ENCODE data around the gene MYBPH. TPM values are rescaled to one million over a fixed set of nuclear protein-coding genes. Genes with fewer than 3 reads are reported as not detected.

MYBPH gene
- total RNA-seq, 2 donors from 2014 or later: not detected

- intact Hi-C loops (cut with DNase I): loop anchor here in 1 of 2 donors (2.0 kb wide), 1 partner anchor 27 kb away; no protein-coding TSS in a partner anchor
- peak; percentile 25 for DNase-seq (ENCODE audit: low spot score)
Measured at GRCh38 chr1:203183828-203184227, 8.2 kb upstream of the MYBPH start.

- intact Hi-C loops (cut with DNase I): no loop called here
- DNase-seq (ENCODE audit: low spot score): peak; percentile 40
Measured at GRCh38 chr1:203182387-203182953, 6.8 kb upstream of the MYBPH start.

GRCh38 chr1:203181586-203182386, 6.2 kb upstream of the MYBPH start:
- DNase-seq (ENCODE audit: low spot score): peak; percentile 32
- intact Hi-C loops (cut with DNase I): no loop called here

- intact Hi-C loops (cut with DNase I): no loop called here
- DNase-seq (ENCODE audit: low spot score): peak; percentile 44
Measured at GRCh38 chr1:203180611-203181330, 5.1 kb upstream of the MYBPH start.

GRCh38 chr1:203179667-203180005, 4.0 kb upstream of the MYBPH start:
- intact Hi-C loops (cut with DNase I): no loop called here
- peak; percentile 30 for DNase-seq (ENCODE audit: low spot score)

- DNase-seq (ENCODE audit: low spot score): peak; percentile 56
- intact Hi-C loops (cut with DNase I): no loop called here
Measured at GRCh38 chr1:203178821-203179666, 3.4 kb upstream of the MYBPH start.

DNA sequence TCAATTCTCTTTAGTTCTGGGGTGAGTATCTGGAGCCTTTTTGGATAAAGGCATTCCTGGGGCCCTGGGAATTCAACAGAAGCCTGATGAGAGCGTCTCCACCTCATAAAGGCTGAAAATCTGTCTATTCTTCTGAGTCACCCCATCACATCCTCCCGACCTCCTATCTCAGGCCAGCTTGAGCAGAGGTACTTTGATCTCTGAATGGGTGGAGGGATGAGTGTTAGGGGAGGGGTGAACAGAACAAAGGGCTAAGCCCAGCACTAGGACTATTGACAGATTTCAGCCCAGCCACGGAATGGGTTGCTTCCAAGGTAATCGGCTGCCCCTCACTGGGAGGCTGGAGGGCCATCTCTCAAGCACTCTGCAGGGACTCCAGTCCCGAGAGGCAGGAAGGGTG, 2.5 kb upstream of the MYBPH start:
- DNase-seq (ENCODE audit: low spot score): peak; percentile 54
- intact Hi-C loops (cut with DNase I): no loop called here

- peak; percentile 69 for DNase-seq (ENCODE audit: low spot score)
- intact Hi-C loops (cut with DNase I): no loop called here
Measured at GRCh38 chr1:203177470-203178039, 1.9 kb upstream of the MYBPH start.

DNA sequence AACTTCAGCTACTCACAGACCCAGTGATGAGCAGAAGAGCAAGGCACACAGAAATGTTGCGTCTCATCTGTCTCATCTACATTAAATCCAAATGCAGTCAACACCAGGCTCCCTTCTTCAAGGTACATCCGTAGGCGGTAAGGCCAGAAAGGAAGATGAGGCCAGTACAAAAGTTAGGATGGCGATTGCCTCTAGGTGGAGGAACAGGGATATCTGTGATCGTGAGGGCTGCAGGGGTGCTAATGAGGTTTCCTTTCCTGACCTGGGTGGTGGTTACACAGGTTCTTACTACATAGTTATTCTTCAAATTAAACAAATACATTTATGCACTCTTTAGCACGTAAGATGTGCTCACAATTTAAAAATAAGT, 1.4 kb upstream of the MYBPH start:
- intact Hi-C loops (cut with DNase I): no loop called here
- DNase-seq (ENCODE audit: low spot score): no peak

GRCh38 chr1:203176273-203177035, 828 bp upstream of the MYBPH start:
- intact Hi-C loops (cut with DNase I): no loop called here
- peak; percentile 22 for DNase-seq (ENCODE audit: low spot score)

DNA sequence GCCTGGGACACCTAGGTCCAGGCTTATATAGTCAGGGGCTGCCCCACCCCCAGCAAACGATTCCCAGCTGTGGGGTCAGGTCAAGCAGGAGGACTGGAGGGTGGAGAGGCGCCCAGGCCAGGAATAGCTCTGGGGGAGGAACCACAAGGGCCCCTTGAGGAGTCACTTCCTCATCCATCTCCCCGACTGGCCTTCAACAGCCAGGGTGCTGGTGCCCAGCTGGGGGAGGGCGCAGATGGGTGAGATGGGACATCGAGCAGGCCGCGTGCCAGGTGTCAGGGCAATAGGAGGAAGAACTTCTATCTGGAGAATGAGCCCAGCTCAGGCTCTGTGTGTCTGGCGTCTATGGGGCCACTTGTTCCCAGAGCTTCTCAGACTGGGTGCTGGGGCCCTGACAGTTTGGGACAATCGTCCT, 208 bp upstream of the MYBPH start:
- intact Hi-C loops (cut with DNase I): no loop called here
- peak; percentile 75 for DNase-seq (ENCODE audit: low spot score)

DNA sequence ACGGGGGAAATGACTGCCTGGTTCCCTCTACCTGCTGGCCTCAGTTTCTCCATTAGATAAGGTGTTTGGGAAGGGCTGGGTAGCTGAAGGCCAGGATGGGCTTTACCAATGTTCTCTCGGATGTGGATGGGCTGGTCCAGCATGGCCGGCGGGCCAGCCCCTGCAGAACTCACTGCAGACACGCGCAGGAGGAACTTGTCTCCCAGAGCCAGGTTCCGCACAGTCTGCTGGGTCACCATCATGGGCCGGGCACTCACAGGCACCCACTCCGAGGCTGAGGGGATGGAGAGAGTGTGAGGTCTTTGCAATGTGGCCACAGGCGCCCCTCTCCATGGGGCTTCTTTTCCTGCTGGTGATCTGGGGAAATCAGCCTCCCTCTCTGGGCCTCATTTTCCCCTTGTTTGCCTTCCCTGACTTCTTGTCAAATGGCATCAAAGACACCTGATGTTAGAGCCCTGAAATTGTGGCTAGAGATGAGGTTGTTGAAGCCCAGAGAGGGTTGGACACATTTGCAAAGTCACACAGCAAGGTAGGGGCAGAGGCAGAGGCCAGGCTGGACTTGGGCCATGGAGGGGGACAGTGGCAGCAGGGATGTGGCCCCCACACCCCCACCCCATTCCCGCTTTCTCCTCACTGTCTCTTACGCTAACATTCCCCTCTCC, 1.2 kb downstream of the MYBPH start:
- intact Hi-C loops (cut with DNase I): no loop called here

DNA sequence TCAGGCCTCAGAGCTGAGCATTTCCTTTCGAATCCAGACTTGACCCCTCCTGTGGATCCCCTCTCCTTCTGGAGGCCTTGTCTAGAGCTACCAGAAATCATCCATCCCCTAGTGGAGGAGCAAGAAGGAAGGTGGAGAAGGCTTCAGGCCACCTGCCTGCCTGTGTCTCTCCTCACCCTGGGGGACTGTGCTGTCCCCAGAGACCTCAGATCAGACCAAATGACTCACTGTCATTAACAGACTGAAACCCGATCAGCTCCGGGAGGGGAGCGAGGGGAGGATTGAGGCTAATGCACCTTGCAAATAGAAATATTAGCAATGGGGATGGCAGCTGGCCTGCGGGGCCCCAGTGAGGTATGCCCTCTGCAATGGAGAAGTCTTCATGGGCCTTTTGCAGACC, 2.1 kb downstream of the MYBPH start:
- intact Hi-C loops (cut with DNase I): no loop called here

More for the DNA sequence above, 1.2 kb downstream of the MYBPH start:
- DNase-seq (ENCODE audit: low spot score): peak; percentile 52

GRCh38 chr1:203173011-203173555, 2.5 kb downstream of the MYBPH start:
- intact Hi-C loops (cut with DNase I): no loop called here
- peak; percentile 51 for DNase-seq (ENCODE audit: low spot score)

More for the DNA sequence above, 2.1 kb downstream of the MYBPH start:
- DNase-seq (ENCODE audit: low spot score): peak; percentile 35

DNA sequence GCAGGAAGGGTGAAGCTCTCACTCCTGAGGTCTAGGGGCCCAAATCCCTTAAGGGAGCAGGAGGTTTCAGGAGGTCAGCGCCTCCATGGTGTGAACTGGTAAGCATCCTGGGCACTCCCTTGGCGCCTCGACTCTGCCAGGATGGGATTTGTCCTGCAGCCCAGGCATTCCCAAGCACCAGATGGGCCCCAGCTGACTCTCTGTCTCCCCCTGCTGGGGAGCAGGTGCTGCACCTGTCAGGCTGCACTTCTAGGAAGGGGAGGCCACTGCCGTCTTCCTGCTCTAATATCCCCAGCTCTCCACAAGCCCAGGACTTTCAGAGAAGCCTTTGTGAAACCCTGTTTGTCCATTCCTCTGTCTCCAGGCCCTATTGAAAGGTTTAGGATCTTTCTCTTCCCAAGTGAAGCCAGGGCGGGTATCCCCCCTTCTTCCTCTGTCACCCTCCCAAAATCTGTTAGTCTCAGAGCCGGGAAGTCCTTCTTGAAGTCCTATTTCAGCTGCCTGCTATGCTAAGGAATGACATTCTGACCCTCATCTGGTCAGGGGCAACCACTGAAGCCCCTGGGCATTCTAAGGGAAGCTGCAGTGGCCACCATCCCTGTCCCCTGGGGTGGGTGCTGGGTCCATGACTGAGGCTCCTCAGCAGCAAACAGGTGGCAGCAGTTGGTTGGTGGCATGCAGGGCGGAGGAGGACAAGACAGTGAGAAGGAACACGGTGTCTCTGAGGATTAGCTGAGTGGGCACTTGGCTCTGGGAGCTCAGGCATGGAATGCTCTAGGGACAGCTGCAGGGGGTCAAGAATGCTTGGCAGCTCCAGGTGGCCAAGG, 3.2 kb downstream of the MYBPH start:
- intact Hi-C loops (cut with DNase I): no loop called here
- peak; percentile 79 for DNase-seq (ENCODE audit: low spot score)

DNA sequence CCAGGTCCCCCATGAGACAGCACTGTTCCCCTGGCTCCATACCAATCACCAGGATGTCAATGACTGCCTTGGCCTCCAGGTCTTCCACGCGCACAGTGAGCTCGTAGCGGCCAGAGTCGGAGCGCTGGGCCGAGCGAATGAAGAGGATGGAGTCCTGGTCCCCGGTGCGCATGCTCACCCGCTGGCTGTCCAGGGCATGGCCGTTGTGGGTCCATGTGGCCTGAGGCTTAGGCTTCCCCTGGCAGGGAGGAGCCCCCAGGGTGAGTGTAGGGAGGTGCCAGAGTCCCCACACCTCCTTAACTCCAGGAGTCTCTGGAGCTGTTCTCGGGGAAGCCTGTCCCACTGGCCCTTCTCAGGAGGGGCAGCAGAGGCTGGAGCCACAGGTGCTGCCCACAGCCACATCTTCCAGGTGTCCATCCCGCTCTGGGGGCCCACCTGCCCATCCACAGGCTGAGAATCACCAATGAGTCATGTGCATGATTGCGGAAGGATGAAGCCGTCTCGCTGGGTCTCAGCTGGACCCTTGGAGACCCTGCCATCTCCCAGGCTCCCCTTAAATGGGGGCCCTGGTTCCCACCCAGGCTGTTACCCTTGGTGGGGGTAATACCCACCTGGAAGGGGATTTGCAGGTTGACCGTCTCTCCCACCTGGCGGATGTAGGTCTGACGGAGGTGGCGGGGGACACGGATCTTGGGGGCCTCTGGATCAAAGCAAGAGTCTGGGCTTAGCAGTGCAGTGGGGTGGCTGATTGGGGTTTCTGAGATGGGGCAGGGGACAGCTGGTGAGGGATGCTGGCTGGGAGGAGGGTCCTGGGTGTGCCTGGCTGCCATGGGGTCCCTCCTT, 4.1 kb downstream of the MYBPH start:
- intact Hi-C loops (cut with DNase I): no loop called here
- peak; percentile 64 for DNase-seq (ENCODE audit: low spot score)

Data from posterior vena cava (tissue), 2 donors.